Keratinocyte (primary cell): ENCODE measurements around the gene RUFY2. TPM values are rescaled to one million over a fixed set of nuclear protein-coding genes. Genes with fewer than 3 reads are reported as not detected.

Experiments
- DNase-seq: peaks from one replicate; pipeline ENCODE4 v3.0.0-alpha.2; 2011; ENCODE audit warnings: low read depth, missing footprints, low spot score
- FAIRE-seq: peaks from 2 replicates; lab custom pipeline; 2011; peaks lifted over from hg19 to GRCh38; lab: Jason Lieb, UNC
- H2AFZ ChIP-seq: 2 replicates; pipeline ENCODE4 v1.6.0; 2012; ENCODE audit warnings: low read length, control low read depth, inconsistent platforms; ENCODE audit not compliant: control insufficient read depth
- H3K27ac ChIP-seq: 2 replicates; pipeline ENCODE4 v1.5.1; 2011; ENCODE audit warnings: low read length; ENCODE audit not compliant: control insufficient read depth, insufficient read depth
- H3K27me3 ChIP-seq: 3 replicates; pipeline ENCODE4 v1.6.0; 2011; ENCODE audit warnings: low read length; ENCODE audit not compliant: control insufficient read depth, insufficient read depth; ENCODE audit errors: extremely low read depth
- H3K36me3 ChIP-seq, 2 experiments: 2 replicates in 1 of 2; 3 replicates in 1 of 2; pipeline ENCODE4 v1.5.1; 2011; ENCODE audit warnings: low read length in 2 of 2, mild to moderate bottlenecking in 1 of 2; ENCODE audit not compliant: control insufficient read depth in 2 of 2, insufficient read depth in 2 of 2; ENCODE audit errors: extremely low read depth in 1 of 2
- H3K4me1 ChIP-seq: 3 replicates; pipeline ENCODE4 v1.5.1; 2011; ENCODE audit warnings: low read length; ENCODE audit not compliant: control insufficient read depth, insufficient read depth; ENCODE audit errors: extremely low read depth
- H3K4me2 ChIP-seq: 3 replicates; pipeline ENCODE4 v1.6.0; 2011; ENCODE audit warnings: low read depth, low read length; ENCODE audit not compliant: control insufficient read depth, insufficient read depth; ENCODE audit errors: extremely low read depth
- H3K4me3 ChIP-seq, 3 experiments: fragments of 200-600 bp in 1 of 3; sonication (generic) in 1 of 3; 2 replicates in 2 of 3; 3 replicates in 1 of 3; pipeline ENCODE4 v1.5.1; 2011 to 2016; ENCODE audit warnings: low read length in 3 of 3, mild to moderate bottlenecking in 3 of 3, control low read depth in 2 of 3, inconsistent platforms in 1 of 3, low read depth in 1 of 3, mixed read lengths in 1 of 3, mixed run types in 1 of 3, moderate library complexity in 1 of 3; ENCODE audit not compliant: control insufficient read depth in 2 of 3, insufficient read depth in 2 of 3; ENCODE audit errors: extremely low read depth in 1 of 3
- H3K79me2 ChIP-seq: 2 replicates; pipeline ENCODE4 v1.6.0; 2012; ENCODE audit warnings: low read length; ENCODE audit not compliant: control insufficient read depth, insufficient read depth
- H3K9ac ChIP-seq: 3 replicates; pipeline ENCODE4 v1.6.0; 2011; ENCODE audit warnings: low read length; ENCODE audit not compliant: control insufficient read depth, insufficient read depth; ENCODE audit errors: extremely low read depth
- H3K9me1 ChIP-seq: 3 replicates; pipeline ENCODE4 v1.6.0; 2011; ENCODE audit warnings: low read length; ENCODE audit not compliant: control insufficient read depth, insufficient read depth; ENCODE audit errors: extremely low read depth
- H3K9me3 ChIP-seq: 2 replicates; pipeline ENCODE4 v1.5.1; 2012; ENCODE audit warnings: low read depth, low read length; ENCODE audit not compliant: control insufficient read depth
- H4K20me1 ChIP-seq: 3 replicates; pipeline ENCODE4 v1.6.0; 2011; ENCODE audit warnings: low read length; ENCODE audit not compliant: control insufficient read depth, insufficient read depth; ENCODE audit errors: extremely low read depth
- EZH2 ChIP-seq: IDR thresholded peaks from one replicate; pipeline ENCODE4 v1.6.1; 2012; ENCODE audit warnings: inconsistent platforms, mild to moderate bottlenecking, low read length, moderate library complexity
- dilution Hi-C: fragments of 300-500 bp; cut with MboI; formaldehyde crosslinking; loops from one replicate; pipeline ENCODE4 v1.7.0; 2020; ENCODE audit warnings: low sequenced_read_pairs; ENCODE audit not compliant: extremely low pct_ligation_motif_present
- polyA plus RNA-seq, 5 experiments: library from polyadenylated mRNA; depleted of rRNA in 3 of 5; stranded (reverse) in 3 of 5; stranded (forward) in 1 of 5; unstranded in 1 of 5; fragments of >200 nt; gene quantifications; 1 replicate in 1 of 5; 2 replicates in 3 of 5; 3 replicates in 1 of 5; pipeline versions ENCODE4 v1.2.1 to v1.2.3, GENCODE V29; 2011 to 2012; ENCODE audit warnings: missing spikeins in 2 of 5, low read depth in 1 of 5, low replicate concordance in 1 of 5
- TF ChIP-seq, protein P1 (sequence below), 3 experiments: IDR thresholded peaks in 1 of 3; conservative IDR thresholded peaks in 1 of 3; optimal IDR thresholded peaks in 1 of 3; 2 replicates in 2 of 3; 3 replicates in 1 of 3; pipeline versions ENCODE3 to v1.5.1; 2011; ENCODE audit warnings: low read length in 3 of 3, mild to moderate bottlenecking in 3 of 3, moderate library complexity in 2 of 3, control low read depth in 1 of 3, inconsistent platforms in 1 of 3; ENCODE audit not compliant: insufficient read depth in 2 of 3; ENCODE audit errors: extremely low read depth in 1 of 3

RUFY2 gene
- polyA plus RNA-seq, 1 donor (not counting 4 experiments of a cell fraction or from before 2014, with no cell fraction given), result 15.6 TPM

DNA sequence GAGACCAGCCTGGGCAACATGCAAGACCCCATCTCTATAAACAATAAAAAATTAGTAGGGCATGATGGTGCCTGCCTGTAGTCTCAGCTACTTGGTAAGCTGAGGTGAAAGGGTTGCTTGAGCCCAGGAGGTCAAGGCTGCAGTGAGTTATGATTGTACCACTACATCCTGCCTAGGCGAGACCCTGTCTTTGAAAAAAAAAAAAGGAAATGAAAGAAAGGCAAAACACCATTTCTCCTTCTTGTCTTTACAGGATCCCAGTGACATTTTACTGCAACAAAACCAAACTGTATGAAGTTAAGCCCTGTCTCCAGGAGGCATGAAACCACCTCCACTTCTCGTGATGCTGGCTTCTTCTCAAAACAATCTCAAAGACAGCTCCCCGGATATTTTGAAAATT, 44.5 kb downstream of the RUFY2 start:
- H3K27me3 ChIP-seq, result no peaks in the 10 kb centered on the region
- FAIRE-seq (no peak), DNase-seq (no peak)
- no peak overlapping the region for H3K9ac ChIP-seq
- dilution Hi-C loops, result no loop called here
- no peak overlapping the region for H3K4me2 ChIP-seq
- no peak overlapping the region for H3K27ac ChIP-seq
- no peak overlapping the region for H2AFZ ChIP-seq
- peaks cover 3 to 7% of the 10 kb centered on the region in 2 experiments for H3K36me3 ChIP-seq
- H4K20me1 ChIP-seq, result no peaks in the 10 kb centered on the region
- H3K9me1 ChIP-seq, result no peaks in the 10 kb centered on the region
- H3K9me3 ChIP-seq, result no peaks in the 10 kb centered on the region
- no peaks in the 10 kb centered on the region for H3K79me2 ChIP-seq
- TF ChIP-seq, protein P1, sequence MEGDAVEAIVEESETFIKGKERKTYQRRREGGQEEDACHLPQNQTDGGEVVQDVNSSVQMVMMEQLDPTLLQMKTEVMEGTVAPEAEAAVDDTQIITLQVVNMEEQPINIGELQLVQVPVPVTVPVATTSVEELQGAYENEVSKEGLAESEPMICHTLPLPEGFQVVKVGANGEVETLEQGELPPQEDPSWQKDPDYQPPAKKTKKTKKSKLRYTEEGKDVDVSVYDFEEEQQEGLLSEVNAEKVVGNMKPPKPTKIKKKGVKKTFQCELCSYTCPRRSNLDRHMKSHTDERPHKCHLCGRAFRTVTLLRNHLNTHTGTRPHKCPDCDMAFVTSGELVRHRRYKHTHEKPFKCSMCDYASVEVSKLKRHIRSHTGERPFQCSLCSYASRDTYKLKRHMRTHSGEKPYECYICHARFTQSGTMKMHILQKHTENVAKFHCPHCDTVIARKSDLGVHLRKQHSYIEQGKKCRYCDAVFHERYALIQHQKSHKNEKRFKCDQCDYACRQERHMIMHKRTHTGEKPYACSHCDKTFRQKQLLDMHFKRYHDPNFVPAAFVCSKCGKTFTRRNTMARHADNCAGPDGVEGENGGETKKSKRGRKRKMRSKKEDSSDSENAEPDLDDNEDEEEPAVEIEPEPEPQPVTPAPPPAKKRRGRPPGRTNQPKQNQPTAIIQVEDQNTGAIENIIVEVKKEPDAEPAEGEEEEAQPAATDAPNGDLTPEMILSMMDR (optimal IDR thresholded peaks at IDR 0.05 in 1 of 3, IDR thresholded peaks at IDR 0.05 in 1 of 3, conservative IDR thresholded peaks at IDR 0.05 in 1 of 3; ENCODE audit: extremely low read depth in 1 of 3, insufficient read depth in 2 of 3, low read length in 3 of 3), result no peak
- no peak for TF ChIP-seq EZH2
- no peak overlapping the region for H3K4me3 ChIP-seq
- H3K4me1 ChIP-seq, result no peaks in the 10 kb centered on the region

DNA sequence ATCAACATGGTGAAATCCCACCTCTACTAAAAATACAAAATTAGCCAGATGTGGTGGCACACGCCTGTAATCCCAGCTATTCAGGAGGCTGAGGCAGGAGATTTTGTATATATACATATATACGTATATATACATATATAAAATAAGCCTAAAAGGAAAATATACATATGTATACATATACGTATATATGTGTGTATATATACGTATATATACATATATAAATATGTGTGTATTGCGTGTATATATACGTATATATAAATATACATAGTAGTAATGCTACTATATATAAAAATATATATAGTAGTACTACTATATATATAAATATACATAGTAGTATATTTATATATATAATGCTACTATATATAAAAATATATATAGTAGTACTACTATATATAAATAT, 47.9 kb downstream of the RUFY2 start:
- H3K27me3 ChIP-seq, result no peaks in the 10 kb centered on the region

More for the DNA sequence above, 47.9 kb downstream of the RUFY2 start:
- Histone ChIP-seq H3K79me2 (no peaks in the 10 kb centered on the region), H3K9ac (no peak overlapping the region), H3K4me1 (no peaks in the 10 kb centered on the region), H3K4me2 (no peak overlapping the region), H2AFZ (no peak overlapping the region), H3K9me3 (no peaks in the 10 kb centered on the region), H3K4me3 (no peak overlapping the region), H3K27ac (no peak overlapping the region), H3K9me1 (no peaks in the 10 kb centered on the region), H4K20me1 (no peaks in the 10 kb centered on the region), H3K36me3 (peaks cover 0 to 8% of the 10 kb centered on the region in 2 experiments)
- DNase-seq, result no peak
- TF ChIP-seq, protein P1 (optimal IDR thresholded peaks at IDR 0.05 in 1 of 3, IDR thresholded peaks at IDR 0.05 in 1 of 3, conservative IDR thresholded peaks at IDR 0.05 in 1 of 3; ENCODE audit: extremely low read depth in 1 of 3, insufficient read depth in 2 of 3, low read length in 3 of 3), result no peak
- no peak for TF ChIP-seq EZH2
- dilution Hi-C loops, result no loop called here
- no peak for FAIRE-seq
